Activated gamma-delta T cell treated with anti-CD3 and anti-CD28 coated beads, Interleukin-2, amount 50 U/mL, for 16 hours (primary cell): ENCODE measurements around the gene VANGL2.

ENCODE experiments used
- DNase-seq: peaks from one replicate; pipeline ENCODE4 v3.0.0-alpha.2; 2020; ENCODE audit warnings: low read depth

The VANGL2 gene

GRCh38 chr1:160405331-160405877, 5.0 kb downstream of the VANGL2 start:
- no peak for DNase-seq

- no peak for DNase-seq
Measured at GRCh38 chr1:160406131-160406968, 6.0 kb downstream of the VANGL2 start.

DNA sequence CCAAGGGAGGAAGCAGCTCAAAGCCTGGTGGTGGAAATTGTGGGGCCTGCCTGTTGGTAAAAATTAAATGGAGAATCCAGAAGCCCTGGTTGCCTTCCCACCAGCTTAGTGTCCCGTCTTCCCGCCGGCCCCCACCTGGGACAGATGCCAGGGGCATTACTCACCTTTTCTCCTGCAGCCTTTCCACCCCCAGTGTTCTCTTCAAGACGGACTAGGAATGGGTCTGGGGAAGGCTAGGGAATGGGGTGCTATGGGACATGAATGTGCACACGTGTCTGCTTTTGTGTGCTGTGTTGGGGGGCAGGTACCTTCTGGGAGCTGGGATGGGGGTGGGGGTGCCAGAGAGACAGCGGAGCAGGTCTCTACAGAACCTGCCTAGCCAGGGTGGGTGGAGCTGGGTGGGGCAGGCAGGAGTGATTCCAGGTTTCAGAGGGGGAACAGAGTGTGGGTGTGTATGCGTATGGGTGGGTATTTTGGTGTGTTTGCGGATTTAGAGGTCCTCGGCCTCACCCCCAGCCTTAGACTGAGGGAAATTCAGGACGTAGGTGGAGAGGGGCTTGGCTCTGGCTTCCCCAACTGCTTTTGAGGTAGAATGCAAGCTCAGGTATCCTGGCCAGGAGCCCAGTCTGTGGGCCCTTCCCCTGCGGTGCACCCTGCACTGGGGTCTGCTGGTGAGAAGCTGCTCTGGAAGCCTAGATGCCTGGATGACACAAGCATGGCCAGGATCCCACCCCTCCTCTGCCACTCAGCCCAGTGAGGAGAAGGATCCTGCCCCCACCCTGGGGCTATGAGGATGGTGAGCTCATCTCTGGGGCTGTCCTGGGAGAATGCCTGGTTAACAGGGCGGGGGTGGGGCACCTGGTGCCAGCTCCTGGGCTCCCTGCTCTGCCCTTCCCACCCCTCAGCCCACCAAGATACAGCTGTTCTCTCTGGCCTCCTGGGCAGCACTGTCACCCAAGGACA, 7.8 kb downstream of the VANGL2 start:
- DNase-seq: no peak

DNA sequence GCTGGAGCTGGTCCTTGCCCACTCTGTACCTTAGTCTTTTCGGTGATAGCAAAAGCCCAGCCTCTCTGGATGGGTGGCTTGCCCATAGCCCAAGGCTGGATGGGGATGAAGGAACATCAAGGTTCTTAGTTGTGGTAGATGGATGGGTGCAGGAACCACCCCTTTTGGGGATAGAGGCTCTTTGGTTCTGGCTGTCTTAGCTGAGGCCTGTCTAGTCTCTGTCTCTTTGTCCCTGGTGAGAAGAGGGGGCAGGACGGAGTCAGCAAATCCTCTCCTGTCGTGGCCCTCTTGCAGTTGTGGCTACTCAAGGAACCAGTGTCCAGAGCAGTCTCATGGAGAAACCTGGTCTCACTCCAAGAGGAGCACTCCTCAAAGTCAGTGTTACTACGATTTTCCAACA, 8.5 kb downstream of the VANGL2 start:
- no peak for DNase-seq

DNA sequence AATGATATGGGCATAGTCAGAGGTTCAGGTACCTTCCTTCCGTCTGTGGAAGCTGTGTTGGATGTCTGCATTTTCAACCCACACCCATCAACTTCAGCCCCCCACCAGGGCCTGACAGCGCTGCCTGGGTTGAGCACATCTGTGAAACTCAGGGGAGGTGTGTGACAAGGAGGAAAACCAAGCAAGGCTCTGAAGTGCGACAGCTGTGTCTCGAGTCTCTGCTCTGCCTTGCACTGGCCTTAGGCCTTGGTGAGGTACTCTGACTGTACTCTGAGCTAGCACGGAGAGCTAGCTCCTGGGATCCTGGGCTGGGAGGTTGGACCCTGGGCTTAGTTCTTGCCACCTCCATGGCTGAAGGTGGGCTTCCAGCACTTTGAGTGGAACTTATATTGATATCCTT, 9.1 kb downstream of the VANGL2 start:
- DNase-seq: no peak

- no peak for DNase-seq
Measured at GRCh38 chr1:160410406-160411005, 10.1 kb downstream of the VANGL2 start.

DNA sequence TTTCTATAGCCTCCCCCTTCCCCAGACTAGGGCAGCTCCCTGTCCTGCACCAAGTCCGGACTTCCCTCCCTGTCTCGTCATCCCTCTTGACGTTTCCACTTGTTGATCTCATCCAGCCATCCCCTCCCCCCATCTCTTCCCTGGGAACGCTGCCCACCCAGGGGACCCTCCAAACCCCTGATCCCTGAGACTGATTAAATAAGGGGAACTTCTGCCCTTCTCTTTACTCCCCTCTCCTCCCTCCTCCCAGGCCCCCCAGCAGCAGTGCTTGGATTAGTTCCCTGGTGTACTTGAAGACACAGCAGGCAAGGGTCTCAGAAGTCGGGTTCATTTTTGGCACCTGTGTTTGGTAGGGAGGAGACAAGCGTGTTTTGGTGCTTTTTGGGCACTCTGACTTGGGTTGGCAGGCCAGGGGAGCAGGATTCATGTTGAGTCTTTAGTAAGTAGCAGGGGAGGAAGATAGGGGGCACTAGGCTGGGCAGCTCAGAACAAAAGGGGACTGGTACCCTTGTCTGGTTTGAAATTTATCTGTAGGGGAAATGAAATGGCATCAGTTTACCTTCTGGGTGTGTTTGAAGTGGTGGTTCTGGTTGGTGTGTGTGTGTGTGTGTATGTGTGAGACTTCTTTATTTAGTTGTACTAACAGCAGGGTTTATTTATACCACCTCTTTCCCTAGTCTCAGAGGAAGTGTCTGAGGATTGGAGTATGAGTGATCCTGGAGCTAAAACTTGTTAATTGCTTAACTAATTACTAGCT, 11.1 kb downstream of the VANGL2 start:
- no peak for DNase-seq

- no peak for DNase-seq
Measured at GRCh38 chr1:160412028-160412362, 11.6 kb downstream of the VANGL2 start.

- no peak for DNase-seq
Measured at GRCh38 chr1:160413716-160414115, 13.4 kb downstream of the VANGL2 start.

DNA sequence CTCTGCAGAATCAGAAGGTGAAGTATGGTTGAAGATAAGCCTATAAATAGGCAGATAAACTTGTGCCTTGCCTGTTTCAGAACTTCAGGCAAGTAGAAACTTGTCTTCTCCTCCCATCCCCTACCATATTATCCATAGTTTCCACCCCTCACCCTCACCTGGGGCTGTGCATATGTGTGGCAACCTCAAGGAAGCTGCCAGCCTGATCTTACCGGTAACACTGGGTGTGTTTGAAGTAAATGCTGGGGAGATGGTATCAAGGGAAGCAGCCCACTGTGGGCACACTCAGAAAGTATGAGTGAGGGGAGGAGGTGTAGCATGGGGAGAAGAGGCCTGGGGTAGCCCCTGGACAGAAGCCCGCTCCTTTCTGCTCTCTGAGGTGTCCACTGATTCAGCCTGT, 14.5 kb downstream of the VANGL2 start:
- no peak for DNase-seq

DNA sequence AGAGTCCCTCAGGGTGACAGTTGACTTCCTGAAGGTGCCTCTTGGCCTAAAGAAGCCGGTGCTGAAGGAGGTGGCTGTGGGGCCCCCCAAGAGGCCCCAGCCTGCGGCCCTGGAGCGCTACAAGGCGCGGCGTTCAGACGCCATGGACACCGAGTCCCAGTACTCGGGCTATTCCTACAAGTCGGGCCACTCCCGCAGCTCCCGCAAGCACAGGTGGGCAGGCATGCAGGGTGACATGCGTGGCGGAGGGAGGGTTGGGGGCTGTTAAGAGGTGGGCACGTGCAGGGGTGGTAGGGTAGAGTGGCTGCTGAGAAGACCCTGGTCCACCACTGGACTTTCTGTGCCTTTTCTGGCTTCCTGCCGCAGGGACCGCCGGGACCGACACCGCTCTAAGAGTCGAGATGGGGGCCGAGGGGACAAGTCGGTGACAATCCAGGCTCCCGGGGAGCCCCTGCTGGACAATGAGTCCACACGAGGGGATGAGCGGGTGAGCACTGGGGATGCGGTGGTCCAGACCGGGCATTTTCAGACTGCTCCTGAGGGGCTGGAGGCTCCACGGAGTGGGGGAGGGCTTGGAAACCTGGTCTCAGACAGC, 15.4 kb downstream of the VANGL2 start:
- DNase-seq: no peak

DNA sequence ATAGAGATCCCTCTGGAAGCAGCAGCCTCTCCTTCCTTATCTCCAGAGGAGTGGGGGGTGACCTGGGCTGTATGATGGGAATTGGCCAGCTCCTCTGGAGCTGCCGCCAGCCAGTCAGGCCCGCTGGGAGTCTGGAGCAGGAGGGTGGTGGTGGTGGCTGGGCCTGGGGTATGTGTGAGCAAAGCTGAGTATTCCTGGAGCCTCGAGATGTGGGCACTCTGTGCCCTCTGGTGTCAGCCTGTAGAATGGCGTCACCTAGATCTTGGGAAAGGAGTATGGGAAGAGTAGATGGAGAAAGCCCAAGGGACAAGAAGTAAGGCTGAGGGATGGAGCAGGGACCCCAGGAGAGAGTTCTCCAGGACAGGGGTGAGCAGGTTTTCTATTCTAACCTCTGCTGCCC, 16.0 kb downstream of the VANGL2 start:
- DNase-seq: no peak

DNA sequence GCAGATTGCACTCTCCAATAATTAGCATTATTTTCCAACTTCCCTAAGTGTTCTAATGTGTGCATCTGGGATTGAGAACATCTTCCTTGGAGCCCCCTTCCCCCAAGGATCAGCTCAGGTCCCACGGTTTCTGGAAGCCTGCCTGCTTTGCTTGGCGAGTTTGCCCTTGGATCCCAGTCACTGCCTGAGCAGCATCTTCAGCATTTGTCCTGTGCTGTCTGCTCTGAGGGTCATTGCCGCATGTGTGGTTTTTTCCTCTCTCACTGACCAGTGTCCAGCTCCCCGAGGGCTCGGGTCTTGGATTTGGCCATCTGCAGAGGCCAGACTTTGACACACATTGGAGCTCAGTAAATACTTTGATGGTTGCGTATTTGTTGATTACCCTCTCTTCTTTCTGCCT, 18.1 kb downstream of the VANGL2 start:
- no peak for DNase-seq

- DNase-seq: no peak
Measured at GRCh38 chr1:160419150-160419837, 18.9 kb downstream of the VANGL2 start.

- no peak for DNase-seq
Measured at GRCh38 chr1:160419838-160420169, 19.4 kb downstream of the VANGL2 start.

DNA sequence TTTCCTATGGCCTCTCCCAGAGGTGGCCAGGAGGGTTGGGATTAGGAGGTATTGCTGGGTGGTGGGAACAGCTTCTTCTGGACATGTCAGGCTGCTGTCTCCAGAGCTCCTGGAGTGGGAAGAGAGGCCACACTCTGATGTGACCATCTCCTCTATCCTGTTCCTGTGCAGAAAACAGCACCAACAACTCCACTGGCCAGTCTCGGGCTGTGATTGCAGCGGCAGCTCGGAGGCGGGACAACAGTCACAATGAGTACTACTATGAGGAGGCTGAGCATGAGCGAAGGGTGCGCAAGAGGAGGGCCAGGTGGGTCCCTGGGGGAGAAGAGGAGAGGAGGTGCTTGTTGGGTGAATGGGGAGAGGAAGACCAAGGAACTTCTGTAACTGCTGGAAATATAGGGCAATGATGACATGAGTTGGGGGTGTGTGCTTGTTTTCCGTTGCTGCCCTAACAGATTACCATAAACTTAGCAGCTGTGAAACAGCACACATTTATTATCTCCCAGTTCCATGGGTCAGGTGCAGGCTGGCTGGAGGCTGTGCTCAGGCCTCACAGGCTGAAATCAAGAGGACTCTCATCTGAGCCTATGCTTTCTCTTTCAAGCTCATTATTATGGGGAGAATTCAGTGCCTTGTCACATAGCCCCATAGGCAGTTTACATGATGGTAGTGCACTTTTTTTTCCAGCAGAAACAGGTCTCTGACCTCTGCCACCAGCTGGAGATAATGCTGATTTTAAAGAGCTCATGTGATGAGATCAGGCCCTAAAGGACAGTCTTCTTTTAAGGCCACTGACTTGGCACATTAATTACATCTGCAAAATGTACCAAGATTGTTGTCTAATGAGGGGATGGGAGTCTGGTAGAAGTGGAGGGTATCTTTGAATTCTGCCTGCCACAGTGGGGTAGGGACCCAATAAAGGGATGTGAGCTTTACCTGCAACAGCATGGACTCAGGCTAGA, 20.8 kb downstream of the VANGL2 start:
- no peak for DNase-seq

DNA sequence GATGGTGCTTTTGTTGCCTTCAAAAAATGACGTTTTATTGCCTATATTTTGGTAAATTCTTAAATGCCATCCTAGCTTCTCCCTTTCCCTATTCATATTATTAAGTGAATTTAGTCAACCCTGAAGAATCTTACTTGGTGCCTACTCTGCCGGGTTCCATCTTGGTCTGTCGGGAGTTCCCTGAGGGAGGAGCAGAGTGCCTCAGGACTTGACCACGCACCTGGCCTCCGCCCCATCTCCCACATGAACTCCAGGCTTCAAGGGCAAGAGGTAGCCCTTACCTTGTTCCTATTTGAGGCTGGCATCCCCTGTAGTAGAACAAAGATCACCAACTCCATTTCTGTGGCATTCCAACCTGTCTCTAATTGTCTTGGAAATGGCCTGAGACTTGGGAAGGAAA, 21.5 kb downstream of the VANGL2 start:
- DNase-seq: no peak

DNA sequence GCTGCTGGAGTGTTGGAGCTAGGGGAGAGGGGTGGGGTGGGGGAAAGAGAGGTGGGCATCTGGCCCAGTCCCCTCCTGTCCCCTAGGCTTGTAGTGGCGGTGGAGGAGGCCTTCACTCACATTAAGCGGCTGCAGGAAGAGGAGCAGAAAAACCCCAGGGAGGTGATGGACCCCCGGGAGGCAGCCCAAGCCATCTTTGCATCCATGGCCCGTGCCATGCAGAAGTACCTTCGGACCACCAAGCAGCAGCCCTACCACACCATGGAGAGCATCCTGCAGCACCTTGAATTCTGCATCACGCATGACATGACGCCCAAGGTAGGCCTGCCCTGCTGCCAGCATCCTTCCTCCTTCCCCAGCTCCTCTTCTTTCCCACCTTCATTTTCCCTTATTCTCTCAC, 23.6 kb downstream of the VANGL2 start:
- no peak for DNase-seq

DNA sequence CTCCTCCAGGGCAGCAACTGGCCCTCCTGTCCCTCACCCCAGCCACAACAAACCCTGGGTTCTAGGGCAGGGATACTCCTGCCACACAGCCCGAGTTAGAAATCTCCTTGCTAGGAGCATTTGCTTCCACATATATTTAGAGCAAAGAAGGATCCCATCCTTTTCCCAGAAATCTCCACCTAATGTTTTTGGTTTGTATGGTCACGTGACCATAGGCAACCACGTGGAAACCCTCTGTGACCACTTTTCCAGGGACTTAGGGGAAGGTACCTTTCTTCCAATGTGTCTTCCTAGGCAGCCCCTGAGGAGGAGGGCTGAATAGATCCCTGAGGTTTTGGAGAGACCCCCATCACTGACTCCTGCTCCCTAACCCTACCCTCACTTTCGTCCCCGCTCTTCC, 25.5 kb downstream of the VANGL2 start:
- DNase-seq: no peak

GRCh38 chr1:160427625-160428024, 27.3 kb downstream of the VANGL2 start:
- DNase-seq: no peak
